Activated CD4-positive, alpha-beta T cell treated with anti-CD3 and anti-CD28 coated beads for 4 hours (primary cell): ENCODE results near the gene PCGF3.
"Not testable (repeated sequence)": the region's sequence is repeated elsewhere in the genome, so short reads cannot be mapped to it uniquely, and the experiment has no call there.

Source experiments
- DNase-seq, 2 donors: peaks; one replicate each; pipeline ENCODE4 v3.0.0-alpha.2; 2020

The PCGF3 gene

DNA sequence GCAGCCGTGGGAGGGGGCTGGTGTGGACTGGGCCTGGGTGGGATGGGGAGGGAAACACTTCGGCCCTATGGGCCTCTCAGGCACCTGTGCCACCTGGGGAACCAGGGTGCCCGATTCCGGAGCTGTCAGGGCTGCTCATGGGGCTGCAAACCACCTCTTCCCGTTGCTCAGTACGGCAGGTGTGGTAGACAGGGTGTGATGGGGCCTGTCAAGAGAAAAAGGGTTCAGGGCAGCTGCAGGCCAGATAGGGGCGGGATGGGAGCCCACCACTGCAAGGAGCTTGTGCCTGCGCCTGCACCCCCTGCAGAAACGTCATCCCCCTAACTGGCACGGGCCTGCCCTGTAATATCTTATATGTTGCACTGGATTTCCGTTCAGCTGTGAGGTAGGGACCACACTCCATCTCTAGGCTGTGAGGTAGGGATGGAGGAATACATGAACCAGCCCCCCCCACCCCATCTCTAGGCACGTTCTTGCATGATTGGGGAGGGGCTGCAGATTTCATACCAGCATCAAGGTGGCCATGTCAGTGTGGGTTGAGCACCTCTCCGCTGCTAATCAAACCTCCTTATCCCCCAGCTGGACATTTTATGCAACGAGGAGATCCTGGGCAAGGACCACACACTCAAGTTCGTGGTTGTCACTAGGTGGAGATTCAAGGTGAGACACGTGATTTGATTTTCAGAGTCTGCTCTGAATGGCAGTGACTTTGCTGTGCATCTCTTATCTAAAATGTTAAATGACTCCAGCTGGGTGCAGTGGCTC is 59.0 kb downstream of the PCGF3 start:
- DNase-seq: no peak

GRCh38 chr4:766152-766515 is 60.5 kb downstream of the PCGF3 start:
- no peak for DNase-seq

- DNase-seq: no peak
Observed at GRCh38 chr4:766559-767283, 61.1 kb downstream of the PCGF3 start.

DNA sequence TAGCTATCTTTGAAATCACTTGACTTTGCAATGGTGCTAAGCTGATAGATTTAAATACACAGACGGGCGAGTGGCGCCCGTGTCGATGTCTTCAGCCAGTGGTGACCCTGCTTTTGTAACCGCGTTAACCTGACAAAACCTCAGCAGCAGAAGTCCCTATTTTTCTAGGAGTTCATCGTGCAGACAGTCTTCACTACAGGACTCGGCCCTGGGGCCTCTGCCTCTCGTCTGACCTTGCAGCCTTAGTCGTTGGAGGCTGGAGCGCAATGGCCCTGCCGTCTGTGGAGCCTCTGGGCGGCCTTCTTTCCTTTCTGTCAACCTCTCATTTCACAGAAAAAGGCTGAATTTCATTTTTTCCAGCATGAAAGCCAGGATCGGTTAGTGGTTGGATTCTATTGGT is 62.4 kb downstream of the PCGF3 start:
- DNase-seq: no peak

GRCh38 chr4:768995-769394 is 63.4 kb downstream of the PCGF3 start:
- DNase-seq: no peak

GRCh38 chr4:769511-769910 is 63.9 kb downstream of the PCGF3 start:
- DNase-seq: no peak

- DNase-seq: no peak
Observed at GRCh38 chr4:770022-770421, 64.4 kb downstream of the PCGF3 start.

GRCh38 chr4:771464-771863 is 65.8 kb downstream of the PCGF3 start:
- DNase-seq: no peak

- DNase-seq: no peak
Observed at GRCh38 chr4:772118-772517, 66.5 kb downstream of the PCGF3 start.

DNA sequence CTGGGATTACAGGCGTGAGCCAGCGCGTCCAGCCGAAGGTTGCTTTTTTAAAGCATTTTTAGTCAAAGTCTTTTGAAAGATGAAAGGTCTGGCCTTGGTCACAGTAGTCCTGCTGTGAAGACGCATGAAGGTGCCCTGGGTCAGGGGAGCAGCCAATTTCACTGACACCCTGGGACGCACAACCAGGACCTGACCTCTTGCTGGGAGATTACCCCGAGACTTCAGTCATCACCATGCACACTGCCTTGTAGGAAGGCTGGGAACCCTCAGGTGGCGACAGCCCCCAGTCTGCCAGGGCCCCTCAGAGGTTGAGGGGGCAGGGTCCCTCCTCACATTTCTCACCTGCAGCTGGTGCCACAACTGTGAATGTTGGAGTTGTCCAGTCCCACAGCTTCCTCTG is 67.1 kb downstream of the PCGF3 start:
- DNase-seq: no peak

GRCh38 chr4:773214-773613 is 67.6 kb downstream of the PCGF3 start:
- DNase-seq: no peak

DNA sequence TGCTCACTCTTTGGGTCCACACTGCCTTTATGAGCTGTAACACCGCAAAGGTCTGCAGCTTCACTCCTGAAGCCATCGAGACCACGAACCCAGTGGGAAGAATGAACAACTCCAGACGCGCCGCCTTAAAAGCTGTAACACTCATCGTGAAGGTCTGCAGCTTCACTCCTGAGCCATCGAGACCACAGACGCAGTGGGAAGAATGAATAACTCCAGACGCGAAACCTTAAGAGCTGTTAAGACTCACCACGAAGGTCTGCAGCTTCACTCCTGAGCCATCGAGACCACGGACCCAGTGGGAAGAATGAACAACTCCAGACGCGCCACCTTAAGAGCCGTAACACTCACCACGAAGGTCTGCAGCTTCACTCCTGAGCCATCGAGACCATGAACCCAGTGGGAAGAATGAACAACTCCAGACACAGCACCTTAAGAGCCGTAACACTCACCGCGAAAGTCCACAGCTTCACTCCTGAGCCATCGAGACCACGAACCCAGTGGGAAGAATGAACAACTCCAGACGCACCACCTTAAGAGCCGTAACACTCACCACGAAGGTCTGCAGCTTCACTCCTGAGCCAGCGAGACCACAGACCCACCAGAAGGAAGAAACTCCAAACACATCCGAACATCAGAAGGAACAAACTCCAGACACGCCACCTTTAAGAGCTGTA is 68.9 kb downstream of the PCGF3 start:
- DNase-seq: not testable (repeated sequence)

DNA sequence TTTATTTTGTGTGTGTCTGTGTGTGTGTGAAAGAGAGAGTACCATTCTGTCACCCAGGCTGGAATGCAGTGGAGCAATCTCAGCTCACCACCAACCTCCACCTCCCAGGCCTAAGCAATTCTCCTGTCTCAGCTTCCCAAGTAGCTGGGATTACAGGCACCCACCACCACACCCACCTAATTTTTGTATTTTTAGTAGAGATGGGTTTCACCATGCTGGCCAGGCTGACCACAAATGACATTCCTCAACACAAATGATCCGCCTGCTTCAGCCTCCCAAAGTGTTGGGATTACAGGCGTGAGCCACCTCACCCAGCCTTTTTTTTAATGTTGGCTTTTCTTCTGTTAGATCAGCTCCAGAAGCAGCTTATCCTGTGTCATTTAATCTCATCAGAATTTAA is 69.9 kb downstream of the PCGF3 start:
- DNase-seq: not testable (repeated sequence)

GRCh38 chr4:776743-777441 is 71.3 kb downstream of the PCGF3 start:
- DNase-seq: no peak

GRCh38 chr4:777520-778262 is 72.1 kb downstream of the PCGF3 start:
- DNase-seq: no peak

DNA sequence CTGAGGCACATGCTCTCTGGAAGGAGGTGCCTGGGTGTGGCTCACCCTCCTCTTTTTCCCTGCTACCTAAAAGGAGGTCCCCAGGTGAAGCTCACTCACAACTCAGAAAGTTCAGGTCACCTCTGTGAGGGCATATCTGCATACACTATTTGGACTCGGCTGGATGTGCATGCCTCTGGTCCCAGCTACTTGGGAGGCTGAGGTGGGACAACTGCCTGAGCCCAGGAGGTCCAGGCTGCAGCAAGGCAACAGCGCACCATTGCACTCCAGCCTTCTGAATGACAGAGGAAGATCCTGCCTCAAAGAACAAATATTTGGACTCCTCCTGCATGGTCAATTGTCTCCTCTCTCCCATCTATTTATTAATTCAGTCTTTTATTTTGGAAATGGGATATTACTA is 73.9 kb downstream of the PCGF3 start:
- no peak for DNase-seq

DNA sequence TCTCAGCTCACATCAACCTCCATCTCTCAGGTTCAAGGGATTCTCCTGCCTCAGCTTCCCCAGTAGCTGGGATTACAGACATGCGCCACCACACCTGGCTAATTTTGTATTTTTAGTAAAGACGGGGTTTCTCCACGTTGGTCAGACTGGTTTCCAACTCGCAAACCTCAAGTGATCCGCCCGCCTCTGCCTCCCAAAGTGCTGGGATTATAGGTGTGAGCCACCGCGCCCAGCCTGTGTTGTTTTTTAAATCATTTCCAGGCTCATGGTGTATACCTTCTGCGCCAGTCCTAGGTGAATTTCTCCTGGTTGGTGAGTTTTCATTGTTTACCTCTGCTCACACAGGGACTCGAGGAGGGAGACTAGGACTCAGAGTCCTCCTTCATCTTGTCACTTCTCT is 74.6 kb downstream of the PCGF3 start:
- DNase-seq: not testable (repeated sequence)

- no peak for DNase-seq
Observed at GRCh38 chr4:780716-781492, 75.3 kb downstream of the PCGF3 start.

DNA sequence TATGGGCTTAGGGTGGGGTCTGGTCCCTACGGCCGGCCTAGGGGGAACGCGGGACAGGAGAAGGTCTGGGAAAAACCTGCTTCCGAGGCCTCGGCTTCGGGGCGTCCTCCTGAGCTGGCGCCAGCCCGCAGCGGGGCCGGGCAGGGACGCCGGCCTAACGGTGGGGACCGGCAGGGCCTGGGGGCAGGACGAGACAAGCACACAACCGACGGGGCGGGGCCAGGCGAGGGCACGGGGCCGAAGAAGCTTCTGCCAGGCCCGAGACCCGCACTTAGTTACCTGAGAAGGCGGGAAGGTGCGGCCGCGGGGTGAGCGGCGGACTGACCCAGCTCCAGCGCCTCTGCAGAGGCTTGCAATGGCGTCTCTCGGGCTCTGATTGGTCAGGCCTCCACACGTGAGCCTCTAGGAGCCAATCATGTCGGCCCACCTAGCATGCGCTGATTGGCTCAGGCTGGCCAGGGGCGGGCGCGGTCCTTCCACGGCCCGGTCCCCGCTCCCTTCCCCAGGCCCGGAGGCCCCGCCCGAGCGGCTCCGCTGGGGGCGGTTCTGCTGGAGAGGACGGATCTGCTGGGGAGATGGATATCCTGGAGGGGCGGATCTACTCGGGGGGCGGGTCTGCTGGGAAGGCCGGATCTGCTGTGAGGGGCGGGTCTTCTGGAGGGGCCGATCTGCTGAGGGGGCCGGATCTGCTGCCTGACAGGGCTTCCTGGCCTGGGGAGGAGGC is 76.0 kb downstream of the PCGF3 start:
- DNase-seq: peak; percentile 96 to 97

GRCh38 chr4:784401-785331 is 79.0 kb downstream of the PCGF3 start:
- DNase-seq: no peak
